ENCODE measurements around the gene TCOF1. TPM values are rescaled to one million over a fixed set of nuclear protein-coding genes. Genes with fewer than 3 reads are reported as not detected.

TCOF1 gene
- total RNA-seq, 2 experiments from 2014 or later, result 79.0 to 81.3 TPM

DNA sequence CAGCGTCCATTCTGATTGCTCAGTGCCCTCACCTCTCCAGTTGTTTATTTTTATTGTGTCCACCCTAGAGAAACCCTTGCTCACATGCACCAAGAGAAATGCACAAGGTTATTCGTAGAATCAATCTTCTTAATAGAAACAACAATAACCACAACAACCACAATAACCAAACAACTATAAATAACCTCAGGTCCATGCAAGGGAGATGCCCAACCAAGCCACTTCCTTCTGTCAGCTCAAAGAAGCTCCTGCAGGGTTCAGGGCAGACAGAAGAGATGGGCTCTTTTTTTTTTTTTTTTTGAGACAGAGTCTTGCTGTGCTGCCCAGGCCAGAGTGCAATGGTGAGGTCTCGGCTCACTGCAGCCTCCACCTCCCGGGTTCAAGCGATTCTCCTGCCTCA, 14.9 kb upstream of the TCOF1 start:
- DNase-seq, result peak; percentile 35
- Mint-ChIP-seq H3K9me3 (ENCODE audit: insufficient read depth) (no peaks in the 10 kb centered on the region), H3K27me3 (ENCODE audit: low read depth) (peaks cover 6% of the 10 kb centered on the region), H3K4me3 (no peak overlapping the region), H3K36me3 (ENCODE audit: low read depth) (no peaks in the 10 kb centered on the region), H3K27ac (peak overlapping the region; percentile 4), H3K4me1 (ENCODE audit: low read depth) (peaks cover 33% of the 10 kb centered on the region)
- ChIA-PET CTCF (interaction anchor here (1.0 kb wide), 1 partner anchor 9 kb away, joined by 6 read pairs; no protein-coding TSS in a partner anchor), POLR2A (no interaction called here)
- peak; percentile 62 for ATAC-seq

GRCh38 chr5:150343994-150344631, 13.4 kb upstream of the TCOF1 start:
- no peak overlapping the region for H3K27ac Mint-ChIP-seq
- H3K27me3 Mint-ChIP-seq (ENCODE audit: low read depth), result peaks cover 6% of the 10 kb centered on the region
- ChIA-PET CTCF (no interaction called here), POLR2A (no interaction called here)
- ATAC-seq (no peak), DNase-seq (no peak)
- peaks cover 39% of the 10 kb centered on the region for H3K4me1 Mint-ChIP-seq (ENCODE audit: low read depth)
- H3K4me3 Mint-ChIP-seq, result no peak overlapping the region
- no peaks in the 10 kb centered on the region for H3K36me3 Mint-ChIP-seq (ENCODE audit: low read depth)
- H3K9me3 Mint-ChIP-seq (ENCODE audit: insufficient read depth), result no peaks in the 10 kb centered on the region

DNA sequence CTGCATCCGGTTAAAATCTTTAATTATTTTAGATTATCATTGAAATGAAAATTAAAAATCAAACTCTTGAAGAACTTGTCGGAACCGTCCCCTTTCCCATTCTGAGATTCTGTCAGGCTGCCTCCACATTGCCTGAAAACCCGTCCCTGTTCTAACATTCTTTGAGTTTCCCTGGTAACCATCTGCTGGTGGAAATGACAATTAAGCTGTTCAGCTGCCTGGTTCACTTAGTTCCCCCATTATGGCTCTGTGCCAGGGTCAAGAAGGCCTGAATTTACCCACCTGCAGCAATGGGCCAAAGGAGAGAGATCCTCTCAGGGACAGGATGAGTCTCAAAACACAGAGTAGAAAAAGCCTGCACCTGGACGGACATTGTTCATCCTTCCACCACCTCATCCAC, 11.8 kb upstream of the TCOF1 start:
- Mint-ChIP-seq H3K27me3 (ENCODE audit: low read depth) (peaks cover 6% of the 10 kb centered on the region), H3K36me3 (ENCODE audit: low read depth) (no peaks in the 10 kb centered on the region), H3K9me3 (ENCODE audit: insufficient read depth) (no peaks in the 10 kb centered on the region), H3K4me3 (no peak overlapping the region), H3K4me1 (ENCODE audit: low read depth) (peaks cover 43% of the 10 kb centered on the region), H3K27ac (no peak overlapping the region)
- CTCF ChIA-PET, result no interaction called here
- DNase-seq, result no peak
- ATAC-seq, result no peak
- POLR2A ChIA-PET, result no interaction called here

DNA sequence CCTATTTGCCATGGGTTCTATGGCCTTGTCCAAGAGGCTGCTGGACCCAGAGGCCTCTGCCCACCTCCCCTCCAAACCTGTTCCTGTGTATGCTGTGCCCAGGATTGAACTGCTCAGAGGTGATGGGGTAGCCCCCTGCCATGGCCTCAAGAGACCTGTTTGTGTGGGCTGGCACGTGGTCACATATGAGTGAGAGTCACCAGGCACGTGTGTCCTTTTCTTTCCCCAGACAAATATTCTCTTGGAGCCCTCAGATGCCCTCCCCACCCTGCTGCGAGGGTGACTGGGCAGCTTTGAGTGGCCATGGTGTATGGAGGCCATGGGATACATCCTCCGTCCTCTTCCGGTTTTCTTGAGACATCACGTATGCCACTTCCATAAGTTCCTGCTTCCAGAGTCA, 10.9 kb upstream of the TCOF1 start:
- DNase-seq, result no peak
- ChIA-PET CTCF (no interaction called here), POLR2A (no interaction called here)
- Mint-ChIP-seq H3K27ac (no peak overlapping the region), H3K4me1 (ENCODE audit: low read depth) (peaks cover 43% of the 10 kb centered on the region), H3K4me3 (no peak overlapping the region), H3K9me3 (ENCODE audit: insufficient read depth) (no peaks in the 10 kb centered on the region), H3K27me3 (ENCODE audit: low read depth) (peaks cover 6% of the 10 kb centered on the region), H3K36me3 (ENCODE audit: low read depth) (no peaks in the 10 kb centered on the region)
- ATAC-seq, result no peak

DNA sequence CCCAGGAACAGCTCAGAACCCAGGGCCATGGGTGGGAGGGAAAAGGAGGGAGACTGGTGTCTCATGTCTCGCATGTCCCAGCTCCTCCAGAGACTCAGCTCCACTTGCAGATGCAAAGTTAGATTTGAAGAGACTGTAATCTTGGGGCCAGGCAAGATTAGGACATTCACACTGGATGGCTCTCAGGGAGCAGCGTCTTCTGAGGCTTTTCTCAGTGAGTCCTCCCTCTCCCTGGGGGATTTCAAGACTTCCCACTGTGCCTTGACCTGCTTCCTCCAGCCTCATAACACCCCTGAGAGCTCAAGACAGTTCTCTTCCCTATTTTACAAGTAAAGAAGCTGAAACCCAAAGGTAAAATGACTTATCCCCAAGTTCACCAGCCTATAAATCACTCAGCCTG, 10.5 kb upstream of the TCOF1 start:
- Mint-ChIP-seq H3K27me3 (ENCODE audit: low read depth) (peaks cover 6% of the 10 kb centered on the region), H3K36me3 (ENCODE audit: low read depth) (no peaks in the 10 kb centered on the region), H3K4me3 (no peak overlapping the region), H3K27ac (no peak overlapping the region), H3K4me1 (ENCODE audit: low read depth) (peaks cover 45% of the 10 kb centered on the region), H3K9me3 (ENCODE audit: insufficient read depth) (no peaks in the 10 kb centered on the region)
- ChIA-PET POLR2A (no interaction called here), CTCF (no interaction called here)
- no peak for ATAC-seq
- DNase-seq, result no peak

DNA sequence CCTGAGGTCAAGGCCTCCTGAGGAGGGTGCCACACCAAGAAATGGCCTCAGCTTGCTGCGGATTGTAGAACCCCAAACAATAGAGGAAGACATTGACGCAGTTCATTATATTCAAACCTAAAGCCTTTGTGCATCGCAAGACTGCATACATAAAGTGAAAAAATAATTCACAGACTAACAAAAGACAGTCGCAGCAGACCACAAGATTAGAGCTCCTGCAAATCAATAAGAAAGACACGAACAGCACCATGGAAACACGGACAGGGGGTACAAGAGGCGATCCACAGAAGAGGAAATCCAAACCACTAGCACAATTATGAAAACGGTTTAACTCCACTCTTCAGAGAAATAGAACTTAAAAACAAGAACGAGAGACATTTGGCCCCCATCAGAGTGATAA, 10.0 kb upstream of the TCOF1 start:
- Mint-ChIP-seq H3K27me3 (ENCODE audit: low read depth) (peaks cover 6% of the 10 kb centered on the region), H3K4me3 (no peak overlapping the region), H3K36me3 (ENCODE audit: low read depth) (no peaks in the 10 kb centered on the region), H3K4me1 (ENCODE audit: low read depth) (peaks cover 41% of the 10 kb centered on the region), H3K27ac (no peak overlapping the region), H3K9me3 (ENCODE audit: insufficient read depth) (no peaks in the 10 kb centered on the region)
- POLR2A ChIA-PET, result no interaction called here
- ATAC-seq, result no peak
- CTCF ChIA-PET, result no interaction called here
- no peak for DNase-seq

- Mint-ChIP-seq H3K4me3 (no peak overlapping the region), H3K4me1 (ENCODE audit: low read depth) (peaks cover 30% of the 10 kb centered on the region), H3K27me3 (ENCODE audit: low read depth) (no peaks in the 10 kb centered on the region), H3K36me3 (ENCODE audit: low read depth) (no peaks in the 10 kb centered on the region), H3K27ac (no peak overlapping the region), H3K9me3 (ENCODE audit: insufficient read depth) (no peaks in the 10 kb centered on the region)
- POLR2A ChIA-PET, result no interaction called here
- CTCF ChIA-PET, result interaction anchor here (0.8 to 2.7 kb wide), 15 partner anchors 10 to 221 kb away, joined by 3 to 14 read pairs (median 6); partner anchors contain the start of gene PDGFRB
- ATAC-seq (no peak), DNase-seq (no peak)
These were observed 7.7 kb upstream of the TCOF1 start for GRCh38 chr5:150349681-150350275.

GRCh38 chr5:150350524-150351344, 6.8 kb upstream of the TCOF1 start:
- Mint-ChIP-seq H3K4me3 (peak overlapping the region; percentile 22), H3K4me1 (ENCODE audit: low read depth) (peaks cover 30% of the 10 kb centered on the region), H3K27ac (peak overlapping the region; percentile 89), H3K36me3 (ENCODE audit: low read depth) (no peaks in the 10 kb centered on the region), H3K9me3 (ENCODE audit: insufficient read depth) (no peaks in the 10 kb centered on the region), H3K27me3 (ENCODE audit: low read depth) (no peaks in the 10 kb centered on the region)
- ChIA-PET POLR2A (interaction anchor here (0.5 to 1.9 kb wide), 6 partner anchors 12 to 223 kb away, joined by 3 to 6 read pairs (median 4); partner anchors contain the start of gene CD74), CTCF (interaction anchor here (0.6 to 2.7 kb wide), 35 partner anchors 8 to 517 kb away, joined by 3 to 14 read pairs (median 4); partner anchors contain the start of genes CAMK2A, CD74 and PDGFRB)
- peak; percentile 77 for DNase-seq
- ATAC-seq, result peak; percentile 90

DNA sequence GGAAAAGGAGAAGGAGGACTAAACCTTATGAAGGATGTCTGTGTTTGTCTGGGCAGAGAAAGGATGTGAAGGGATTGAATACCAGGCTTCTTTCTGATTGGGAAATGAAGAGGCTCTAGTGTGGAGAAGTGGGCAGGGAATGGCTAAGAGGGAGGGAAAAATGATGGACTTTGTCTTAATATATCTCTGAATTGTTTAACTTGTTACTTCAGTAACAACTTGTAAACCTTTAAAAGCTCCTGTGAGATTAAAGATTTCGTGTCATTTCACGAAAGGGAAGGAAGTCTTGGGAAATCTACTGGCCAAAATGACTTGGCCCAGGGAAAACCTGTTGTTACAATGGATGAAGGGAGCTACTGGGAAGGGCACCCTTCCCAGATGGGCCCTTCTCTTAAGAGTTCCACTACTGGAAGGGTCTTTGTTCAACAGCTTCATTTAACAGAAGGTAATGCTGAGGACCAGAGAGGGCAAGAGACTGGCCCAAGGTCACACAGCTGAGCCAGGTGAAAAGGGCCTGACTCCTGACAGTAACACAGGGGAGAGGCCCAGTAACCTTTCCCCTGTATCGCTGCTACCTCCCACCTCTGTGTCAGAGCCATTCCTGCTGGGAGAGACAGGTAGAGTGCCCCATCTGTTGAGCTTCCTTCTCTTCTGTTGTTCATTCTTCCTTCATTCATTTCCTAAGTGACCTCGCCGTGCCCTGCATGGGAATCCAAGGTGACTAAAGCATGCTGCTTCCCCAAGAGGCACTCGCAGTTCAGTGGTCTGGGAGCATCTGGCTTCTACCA, 5.1 kb upstream of the TCOF1 start:
- H3K36me3 Mint-ChIP-seq (ENCODE audit: low read depth), result no peaks in the 10 kb centered on the region
- no peaks in the 10 kb centered on the region for H3K27me3 Mint-ChIP-seq (ENCODE audit: low read depth)
- H3K4me3 Mint-ChIP-seq, result no peak overlapping the region
- POLR2A ChIA-PET, result interaction anchor here (0.7 to 1.9 kb wide), 3 partner anchors 10 to 120 kb away, joined by 3 to 6 read pairs (median 4); no protein-coding TSS in a partner anchor
- CTCF ChIA-PET, result interaction anchor here (0.9 to 1.5 kb wide), 4 partner anchors 44 to 362 kb away, joined by 3 to 7 read pairs (median 4); partner anchors contain the start of genes CAMK2A and CD74
- peaks cover 30% of the 10 kb centered on the region for H3K4me1 Mint-ChIP-seq (ENCODE audit: low read depth)
- ATAC-seq, result no peak
- no peaks in the 10 kb centered on the region for H3K9me3 Mint-ChIP-seq (ENCODE audit: insufficient read depth)
- peak overlapping the region; percentile 50 for H3K27ac Mint-ChIP-seq
- no peak for DNase-seq

GRCh38 chr5:150353032-150353675, 4.3 kb upstream of the TCOF1 start:
- POLR2A ChIA-PET, result no interaction called here
- Mint-ChIP-seq H3K27ac (peak overlapping the region; percentile 50), H3K4me3 (no peak overlapping the region), H3K4me1 (ENCODE audit: low read depth) (peaks cover 24% of the 10 kb centered on the region), H3K27me3 (ENCODE audit: low read depth) (no peaks in the 10 kb centered on the region), H3K36me3 (ENCODE audit: low read depth) (no peaks in the 10 kb centered on the region), H3K9me3 (ENCODE audit: insufficient read depth) (no peaks in the 10 kb centered on the region)
- CTCF ChIA-PET, result no interaction called here
- ATAC-seq (no peak), DNase-seq (no peak)

DNA sequence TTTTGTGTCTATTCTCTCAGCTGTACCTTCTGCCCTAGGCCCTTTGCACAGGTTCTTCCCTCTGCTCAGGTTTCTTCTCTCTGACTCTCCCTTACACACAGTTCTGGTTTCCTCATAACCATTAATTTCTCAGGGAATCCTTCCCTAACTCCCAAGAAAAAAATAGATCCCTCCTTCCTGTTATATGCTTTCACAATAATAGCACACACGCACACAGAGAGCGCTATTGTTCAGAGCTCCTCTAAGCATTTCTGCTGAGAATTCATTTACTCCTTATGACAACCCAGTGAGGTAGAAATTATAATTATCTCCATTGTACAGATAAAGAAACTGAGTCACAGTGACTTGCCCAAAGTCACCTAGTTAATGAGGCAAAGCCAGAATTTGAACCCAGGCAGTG, 1.7 kb upstream of the TCOF1 start:
- ATAC-seq, result no peak
- H3K27ac Mint-ChIP-seq, result peak overlapping the region; percentile 44
- POLR2A ChIA-PET, result interaction anchor here (1.2 kb wide), 1 partner anchor 57 kb away, joined by 3 read pairs; the partner anchor contains the start of gene CD74

More for the DNA sequence above, 1.7 kb upstream of the TCOF1 start:
- no peaks in the 10 kb centered on the region for H3K9me3 Mint-ChIP-seq (ENCODE audit: insufficient read depth)
- peaks cover 37% of the 10 kb centered on the region for H3K4me1 Mint-ChIP-seq (ENCODE audit: low read depth)
- no peaks in the 10 kb centered on the region for H3K27me3 Mint-ChIP-seq (ENCODE audit: low read depth)
- no peak overlapping the region for H3K4me3 Mint-ChIP-seq
- DNase-seq, result no peak
- peaks cover 16% of the 10 kb centered on the region for H3K36me3 Mint-ChIP-seq (ENCODE audit: low read depth)
- CTCF ChIA-PET, result interaction anchor here (1.3 kb wide), 1 partner anchor 81 kb away, joined by 3 read pairs; no protein-coding TSS in a partner anchor
